H1 (cell line): ENCODE data around the gene WBP11.

Experiments
- CTCF ChIP-seq, 3 experiments: IDR thresholded peaks; 1 replicate in 2 of 3; 2 replicates in 1 of 3; pipeline versions ENCODE4 v1.5.1 to v1.6.1; 2011; ENCODE audit warnings: low read length in 3 of 3, mild to moderate bottlenecking in 3 of 3, inconsistent platforms in 2 of 3, low read depth in 1 of 3, moderate library complexity in 1 of 3; ENCODE audit not compliant: insufficient read depth in 1 of 3; ENCODE audit errors: control extremely low read depth in 1 of 3
- POLR2AphosphoS5 ChIP-seq: IDR thresholded peaks from 2 replicates; pipeline ENCODE4 v1.6.1; 2011; ENCODE audit warnings: low read depth, low read length
- TEAD4 ChIP-seq: IDR thresholded peaks from 2 replicates; pipeline ENCODE4 v1.6.1; 2012; ENCODE audit warnings: low read depth, low read length, inconsistent platforms, mixed read lengths

GRCh38 chr12:14765398-14765797 lies 37.9 kb downstream of the WBP11 start:
- TF ChIP-seq TEAD4 (no peak), POLR2AphosphoS5 (no peak), CTCF (IDR thresholded peaks at IDR 0.05; ENCODE audit: control extremely low read depth in 1 of 3, insufficient read depth in 1 of 3, low read depth in 1 of 3, low read length in 3 of 3) (no peak)
